ENCODE results near the gene ARL10. TPM values are rescaled to one million over a fixed set of nuclear protein-coding genes. Genes with fewer than 3 reads are reported as not detected.

Gene ARL10
- total RNA-seq, 4 donors from 2014 or later: 0.53 to 6.2 (median 2.5) TPM

DNA sequence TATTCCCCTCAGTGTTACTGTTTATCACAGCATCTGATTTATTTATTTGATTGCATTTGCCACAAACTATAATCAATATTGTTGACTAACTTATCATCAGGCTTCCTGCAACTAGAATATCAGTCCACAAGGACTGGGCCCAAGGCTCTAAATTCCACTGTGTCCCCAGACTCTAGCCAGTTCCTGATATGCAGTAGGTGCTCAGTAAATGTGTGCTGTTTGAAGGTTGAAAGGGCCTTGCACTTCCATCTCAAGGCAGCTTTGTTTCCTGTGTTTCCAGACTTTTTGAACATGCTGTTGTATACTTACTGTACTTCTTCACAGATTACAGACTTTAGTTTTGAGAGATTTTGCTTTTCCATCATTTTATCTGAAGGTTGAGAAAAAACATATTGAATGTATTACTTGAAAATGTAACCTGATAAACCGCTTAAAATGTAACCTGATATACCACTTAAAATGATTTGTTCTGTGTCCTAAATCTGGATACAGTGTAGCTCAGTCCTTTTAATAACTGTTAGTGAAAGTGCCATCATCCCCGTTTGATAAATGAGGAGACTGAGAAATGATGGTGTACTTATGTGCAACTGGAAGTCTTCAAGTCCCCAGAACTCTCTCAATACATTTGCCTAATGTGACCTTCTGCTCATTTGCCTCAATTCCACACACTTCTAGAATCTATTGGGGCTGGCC lies 22.4 kb upstream of the ARL10 start:
- Histone ChIP-seq H3K27ac (no peak overlapping the region), H3K36me3 (peaks cover 0 to 53% (median 0%) of the 10 kb centered on the region in 3 donors), H3K27me3 (no peaks in the 10 kb centered on the region), H3K4me3 (no peak overlapping the region), H3K9me3 (no peaks in the 10 kb centered on the region), H3K4me1 (no peaks in the 10 kb centered on the region)
- DNase-seq: no peak
- TF ChIP-seq, protein P1, sequence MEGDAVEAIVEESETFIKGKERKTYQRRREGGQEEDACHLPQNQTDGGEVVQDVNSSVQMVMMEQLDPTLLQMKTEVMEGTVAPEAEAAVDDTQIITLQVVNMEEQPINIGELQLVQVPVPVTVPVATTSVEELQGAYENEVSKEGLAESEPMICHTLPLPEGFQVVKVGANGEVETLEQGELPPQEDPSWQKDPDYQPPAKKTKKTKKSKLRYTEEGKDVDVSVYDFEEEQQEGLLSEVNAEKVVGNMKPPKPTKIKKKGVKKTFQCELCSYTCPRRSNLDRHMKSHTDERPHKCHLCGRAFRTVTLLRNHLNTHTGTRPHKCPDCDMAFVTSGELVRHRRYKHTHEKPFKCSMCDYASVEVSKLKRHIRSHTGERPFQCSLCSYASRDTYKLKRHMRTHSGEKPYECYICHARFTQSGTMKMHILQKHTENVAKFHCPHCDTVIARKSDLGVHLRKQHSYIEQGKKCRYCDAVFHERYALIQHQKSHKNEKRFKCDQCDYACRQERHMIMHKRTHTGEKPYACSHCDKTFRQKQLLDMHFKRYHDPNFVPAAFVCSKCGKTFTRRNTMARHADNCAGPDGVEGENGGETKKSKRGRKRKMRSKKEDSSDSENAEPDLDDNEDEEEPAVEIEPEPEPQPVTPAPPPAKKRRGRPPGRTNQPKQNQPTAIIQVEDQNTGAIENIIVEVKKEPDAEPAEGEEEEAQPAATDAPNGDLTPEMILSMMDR (IDR thresholded peaks at IDR 0.05): no peak
- no peak for TF ChIP-seq POLR2A (IDR thresholded peaks at IDR 0.05)

DNA sequence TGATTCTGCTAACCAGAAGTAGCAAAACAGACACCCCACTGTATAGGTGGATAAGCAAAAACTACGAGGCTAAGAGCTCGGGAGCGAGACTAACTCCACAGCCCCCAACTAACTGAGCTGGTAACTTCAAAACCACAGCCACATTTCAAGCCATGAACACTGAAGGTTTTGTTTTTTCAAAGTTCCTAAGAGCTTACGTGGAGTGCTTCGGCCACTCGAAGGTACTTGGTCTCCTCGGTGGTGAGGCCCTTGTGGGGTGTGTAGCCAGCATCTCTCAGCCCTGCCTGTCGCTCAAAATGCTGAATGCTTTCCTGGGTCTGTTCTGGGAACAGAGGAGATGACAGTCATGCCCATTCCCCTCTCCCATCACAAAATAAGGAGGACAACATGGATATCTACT lies 14.9 kb upstream of the ARL10 start:
- no peak overlapping the region for H3K27ac ChIP-seq
- H3K4me3 ChIP-seq: no peak overlapping the region
- TF ChIP-seq, protein P1 (IDR thresholded peaks at IDR 0.05): no peak
- no peak for TF ChIP-seq POLR2A (IDR thresholded peaks at IDR 0.05)
- H3K4me1 ChIP-seq: no peaks in the 10 kb centered on the region
- DNase-seq: no peak
- H3K27me3 ChIP-seq: no peaks in the 10 kb centered on the region
- peaks cover 0 to 96% (median 0%) of the 10 kb centered on the region in 3 donors for H3K36me3 ChIP-seq
- H3K9me3 ChIP-seq: no peaks in the 10 kb centered on the region

DNA sequence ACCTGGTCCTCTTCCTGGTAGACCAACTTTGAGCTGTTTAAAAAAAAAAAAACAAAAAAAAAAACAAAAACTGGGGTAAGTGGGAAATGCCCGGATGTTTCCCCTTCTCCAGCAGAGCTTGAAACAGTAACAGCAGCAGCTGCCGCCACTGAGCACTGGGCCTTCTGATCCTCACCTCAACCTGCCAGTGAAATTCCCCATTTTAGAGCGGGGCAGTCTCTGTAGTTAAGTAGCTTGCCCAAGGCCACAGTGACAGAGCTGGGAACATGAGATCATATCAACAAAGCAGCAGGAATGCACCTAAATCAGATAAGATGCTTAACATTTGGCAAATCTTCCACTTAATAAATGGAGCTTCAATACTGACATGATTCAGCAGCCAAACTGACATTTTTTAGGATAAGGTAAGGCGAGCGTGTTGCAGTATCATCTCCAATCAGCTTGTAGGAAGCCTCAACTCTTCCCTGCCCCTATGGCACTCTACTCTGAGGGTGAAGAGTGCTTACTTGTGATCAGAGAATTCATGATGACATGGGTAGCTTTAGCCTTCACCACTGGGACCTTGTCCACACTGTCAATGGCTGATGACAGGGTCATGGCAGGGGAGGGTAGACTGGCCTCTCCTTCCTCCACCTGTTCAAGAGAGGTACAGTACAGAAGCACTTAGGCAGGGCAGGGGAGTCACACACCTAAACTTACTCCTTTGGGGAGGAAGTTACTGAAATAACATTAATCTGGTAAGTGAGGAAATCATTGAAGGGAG lies 13.0 kb upstream of the ARL10 start:
- Histone ChIP-seq H3K4me1 (no peaks in the 10 kb centered on the region), H3K27me3 (no peaks in the 10 kb centered on the region), H3K4me3 (no peak overlapping the region), H3K27ac (no peak overlapping the region), H3K9me3 (no peaks in the 10 kb centered on the region), H3K36me3 (peaks cover 0 to 83% (median 0%) of the 10 kb centered on the region in 3 donors)
- TF ChIP-seq, protein P1 (IDR thresholded peaks at IDR 0.05): no peak
- TF ChIP-seq POLR2A (IDR thresholded peaks at IDR 0.05): no peak
- DNase-seq: no peak

DNA sequence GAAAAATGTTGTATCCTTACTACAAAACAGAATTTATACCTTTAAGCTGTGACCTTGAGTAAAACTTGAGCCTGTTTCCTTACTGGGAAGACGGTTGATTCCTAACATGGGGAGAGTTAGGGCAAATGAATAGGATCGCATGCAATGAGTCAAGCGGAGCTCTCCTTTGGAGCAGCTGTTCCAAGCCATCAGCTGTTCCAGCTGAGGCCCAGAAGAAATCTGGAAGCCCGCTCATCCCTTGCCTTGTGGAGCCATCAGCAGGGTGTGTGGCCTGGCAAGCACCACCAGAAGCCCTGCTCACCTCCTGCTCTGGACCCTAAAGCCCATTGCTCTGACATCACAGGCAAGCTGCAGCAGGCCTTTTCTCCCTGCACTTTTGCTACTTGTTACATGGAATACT lies 11.8 kb upstream of the ARL10 start:
- no peaks in the 10 kb centered on the region for H3K4me1 ChIP-seq
- TF ChIP-seq, protein P1 (IDR thresholded peaks at IDR 0.05): no peak
- TF ChIP-seq POLR2A (IDR thresholded peaks at IDR 0.05): no peak
- H3K27me3 ChIP-seq: no peaks in the 10 kb centered on the region
- no peak for DNase-seq
- H3K36me3 ChIP-seq: peaks cover 0 to 79% (median 0%) of the 10 kb centered on the region in 3 donors
- H3K27ac ChIP-seq: no peak overlapping the region
- no peak overlapping the region for H3K4me3 ChIP-seq
- H3K9me3 ChIP-seq: no peaks in the 10 kb centered on the region

DNA sequence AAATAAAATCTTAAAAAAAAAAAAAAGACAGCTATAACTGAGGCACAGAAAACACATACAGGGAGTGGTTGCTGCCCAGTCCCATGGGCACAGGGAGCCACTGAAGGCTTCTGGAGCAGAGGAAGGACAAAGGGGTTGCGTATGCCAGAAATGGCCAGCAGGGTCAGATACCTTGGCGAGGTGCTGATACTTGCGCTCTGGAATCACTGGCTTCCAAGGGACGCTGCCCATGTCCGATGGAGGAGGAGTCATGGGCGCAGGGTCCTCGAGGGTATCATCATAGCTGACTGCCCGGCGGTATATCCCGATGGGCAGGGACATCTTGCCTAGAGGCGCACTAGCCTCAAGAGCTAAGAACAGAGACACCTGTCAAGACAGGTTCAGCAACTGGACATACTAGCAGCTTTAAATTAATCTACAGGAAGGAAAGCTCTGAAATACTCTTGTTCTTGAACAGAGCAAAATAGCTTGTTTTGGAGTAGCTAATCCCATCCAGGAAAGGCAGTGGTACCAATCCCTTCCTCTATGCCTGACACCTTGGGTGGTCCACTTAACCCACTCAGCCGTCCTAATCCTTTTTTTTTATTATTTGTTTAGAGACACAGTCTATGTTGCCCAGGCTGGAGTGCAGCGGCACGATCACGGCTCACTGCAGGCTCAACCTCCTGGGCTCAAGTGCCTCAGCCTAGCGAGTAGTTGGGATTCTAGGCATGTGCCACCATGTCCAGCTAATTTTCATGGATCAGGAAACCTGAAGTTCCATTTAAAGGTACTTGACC lies 9.7 kb upstream of the ARL10 start:
- Histone ChIP-seq H3K9me3 (no peaks in the 10 kb centered on the region), H3K4me3 (no peak overlapping the region), H3K36me3 (peaks cover 0 to 66% (median 0%) of the 10 kb centered on the region in 3 donors), H3K4me1 (peaks cover 0 to 9% (median 3%) of the 10 kb centered on the region in 4 donors), H3K27ac (no peak overlapping the region), H3K27me3 (no peaks in the 10 kb centered on the region)
- no peak for TF ChIP-seq POLR2A (IDR thresholded peaks at IDR 0.05)
- TF ChIP-seq, protein P1 (IDR thresholded peaks at IDR 0.05): no peak
- DNase-seq: no peak
